Large intestine (tissue), 3 donors: Measurements from ENCODE around the gene CLSTN2. TPM values are rescaled to one million over a fixed set of nuclear protein-coding genes. Genes with fewer than 3 reads are reported as not detected.

Experiments
- DNase-seq, 2 donors: peaks; one replicate each; pipeline versions ENCODE4 v3.0.0 to v3.0.0-alpha.2; 2013
- H3K27ac ChIP-seq: one replicate; pipeline ENCODE4 v1.5.1; 2013; ENCODE audit warnings: low read length
- H3K27me3 ChIP-seq: 2 replicates; pipeline ENCODE4 v1.6.1; 2013; ENCODE audit warnings: low read length; ENCODE audit not compliant: control insufficient read depth, insufficient read depth
- H3K36me3 ChIP-seq: 2 replicates; pipeline ENCODE4 v1.6.1; 2013; ENCODE audit warnings: low read length; ENCODE audit not compliant: control insufficient read depth, insufficient read depth
- H3K4me1 ChIP-seq: one replicate; pipeline ENCODE4 v1.6.1; 2013; ENCODE audit warnings: low read length; ENCODE audit not compliant: control insufficient read depth, insufficient read depth
- H3K4me3 ChIP-seq: one replicate; pipeline ENCODE4 v1.5.1; 2013; ENCODE audit warnings: low read length
- H3K9me3 ChIP-seq: one replicate; pipeline ENCODE4 v1.6.1; 2013; ENCODE audit warnings: mild to moderate bottlenecking, low read depth, low read length, moderate library complexity; ENCODE audit not compliant: control insufficient read depth
- WGBS: methylation state at CpG from one replicate; pipeline ENCODE4 v1.1.5; 2013; ENCODE audit warnings: low lambda C conversion rate; ENCODE audit not compliant: insufficient coverage; 5-methylcytosine and 5-hydroxymethylcytosine counted together
- polyA plus RNA-seq: library from polyadenylated mRNA; unstranded; fragments of 120-200 nt; gene quantifications from one replicate; pipeline ENCODE4 v1.2.1, GENCODE V29; 2013

CLSTN2 gene
- polyA plus RNA-seq, 1 donor = 1.8 TPM

- WGBS = 80% methylated on average over 3 of the region's 7 CpGs
- H3K4me3 ChIP-seq = no peak overlapping the region
- no peaks in the 10 kb centered on the region for H3K27me3 ChIP-seq
Observed at GRCh38 chr3:140443073-140443472, 508.1 kb downstream of the CLSTN2 start.

GRCh38 chr3:140443806-140444205, 508.8 kb downstream of the CLSTN2 start:
- no peak overlapping the region for H3K4me3 ChIP-seq
- H3K4me1 ChIP-seq = no peaks in the 10 kb centered on the region
- H3K9me3 ChIP-seq = no peaks in the 10 kb centered on the region
- no peak overlapping the region for H3K27ac ChIP-seq
- no peak for DNase-seq
- no peaks in the 10 kb centered on the region for H3K27me3 ChIP-seq
- no peaks in the 10 kb centered on the region for H3K36me3 ChIP-seq
- WGBS = no CpG with 5 or more reads among the region's 3 CpGs

More at GRCh38 chr3:140443073-140443472, 508.1 kb downstream of the CLSTN2 start:
- no peak overlapping the region for H3K27ac ChIP-seq
- no peak for DNase-seq
- H3K4me1 ChIP-seq = no peaks in the 10 kb centered on the region
- no peaks in the 10 kb centered on the region for H3K36me3 ChIP-seq
- H3K9me3 ChIP-seq = no peaks in the 10 kb centered on the region

- Histone ChIP-seq H3K27ac (no peak overlapping the region), H3K9me3 (no peaks in the 10 kb centered on the region), H3K4me1 (no peaks in the 10 kb centered on the region), H3K36me3 (no peaks in the 10 kb centered on the region), H3K27me3 (no peaks in the 10 kb centered on the region), H3K4me3 (no peak overlapping the region)
- no CpG with 5 or more reads among the region's 2 CpGs for WGBS
- no peak for DNase-seq
Observed at GRCh38 chr3:140446734-140447133, 511.7 kb downstream of the CLSTN2 start.

GRCh38 chr3:140447136-140447535, 512.2 kb downstream of the CLSTN2 start:
- Histone ChIP-seq H3K36me3 (no peaks in the 10 kb centered on the region), H3K4me1 (no peaks in the 10 kb centered on the region), H3K27ac (no peak overlapping the region), H3K27me3 (no peaks in the 10 kb centered on the region), H3K4me3 (no peak overlapping the region), H3K9me3 (no peaks in the 10 kb centered on the region)
- 84% methylated on average over 4 of the region's 6 CpGs for WGBS
- DNase-seq = no peak

GRCh38 chr3:140448001-140448400, 513.0 kb downstream of the CLSTN2 start:
- no peak for DNase-seq
- Histone ChIP-seq H3K4me3 (no peak overlapping the region), H3K27ac (no peak overlapping the region), H3K9me3 (no peaks in the 10 kb centered on the region), H3K27me3 (no peaks in the 10 kb centered on the region), H3K4me1 (no peaks in the 10 kb centered on the region), H3K36me3 (no peaks in the 10 kb centered on the region)
- WGBS = no CpG with 5 or more reads among the region's 3 CpGs

- Histone ChIP-seq H3K27ac (no peak overlapping the region), H3K9me3 (no peaks in the 10 kb centered on the region), H3K27me3 (no peaks in the 10 kb centered on the region), H3K4me3 (no peak overlapping the region), H3K36me3 (no peaks in the 10 kb centered on the region), H3K4me1 (no peaks in the 10 kb centered on the region)
- no peak for DNase-seq
- 100% methylated on average over 1 of the region's 5 CpGs for WGBS
Observed at GRCh38 chr3:140449413-140450256, 514.6 kb downstream of the CLSTN2 start.

GRCh38 chr3:140453750-140454149, 518.8 kb downstream of the CLSTN2 start:
- Histone ChIP-seq H3K27ac (no peak overlapping the region), H3K27me3 (no peaks in the 10 kb centered on the region), H3K9me3 (no peaks in the 10 kb centered on the region), H3K4me3 (no peak overlapping the region), H3K36me3 (no peaks in the 10 kb centered on the region), H3K4me1 (no peaks in the 10 kb centered on the region)
- 88% methylated on average over 1 of the region's 2 CpGs for WGBS
- no peak for DNase-seq

- Histone ChIP-seq H3K27me3 (no peaks in the 10 kb centered on the region), H3K27ac (no peak overlapping the region), H3K4me1 (no peaks in the 10 kb centered on the region), H3K9me3 (no peaks in the 10 kb centered on the region), H3K36me3 (no peaks in the 10 kb centered on the region), H3K4me3 (no peak overlapping the region)
- DNase-seq = no peak
- no CpG with 5 or more reads among the region's 5 CpGs for WGBS
Observed at GRCh38 chr3:140455521-140456214, 520.7 kb downstream of the CLSTN2 start.

- Histone ChIP-seq H3K4me3 (no peak overlapping the region), H3K36me3 (no peaks in the 10 kb centered on the region)
- WGBS = no CpG with 5 or more reads among the region's 3 CpGs
Observed at GRCh38 chr3:140456974-140457373, 522.0 kb downstream of the CLSTN2 start.

GRCh38 chr3:140459462-140459861, 524.5 kb downstream of the CLSTN2 start:
- Histone ChIP-seq H3K27ac (no peak overlapping the region), H3K27me3 (peaks cover 5% of the 10 kb centered on the region), H3K9me3 (no peaks in the 10 kb centered on the region), H3K4me3 (no peak overlapping the region), H3K4me1 (no peaks in the 10 kb centered on the region), H3K36me3 (no peaks in the 10 kb centered on the region)
- DNase-seq = no peak
- WGBS = no CpG with 5 or more reads among the region's 8 CpGs

More at GRCh38 chr3:140456974-140457373, 522.0 kb downstream of the CLSTN2 start:
- H3K27ac ChIP-seq = no peak overlapping the region
- no peaks in the 10 kb centered on the region for H3K4me1 ChIP-seq
- H3K27me3 ChIP-seq = no peaks in the 10 kb centered on the region
- H3K9me3 ChIP-seq = no peaks in the 10 kb centered on the region
- no peak for DNase-seq
